Naive thymus-derived CD4-positive, alpha-beta T cell (primary cell): ENCODE results near the gene PAK6. TPM values are rescaled to one million over a fixed set of nuclear protein-coding genes. Genes with fewer than 3 reads are reported as not detected.
A peak's percentile ranks its signal among the peaks of the same experiment; 100 is the strongest.

Source experiments
- ATAC-seq: fragments of 150-1000 bp; cut with Tn5 transposase; 2 replicates; pipeline ENCODE4 v1.10.0; 2021; ENCODE audit warnings: mild to moderate bottlenecking, moderate library complexity
- CTCF ChIA-PET: fragments of 350-600 bp; sonication (Branson Sonifier 250); formaldehyde crosslinking; loops from one replicate; lab custom pipeline; 2021; ENCODE audit warnings: antibody characterized with exemption; lab: Charles Lee
- POLR2A ChIA-PET: fragments of 350-600 bp; sonication (Branson Sonifier 250); formaldehyde crosslinking; loops from one replicate; lab custom pipeline; 2021; ENCODE audit warnings: antibody characterized with exemption, inconsistent platforms; lab: Charles Lee
- DNase-seq, 9 donors: peaks; one replicate each; pipeline versions ENCODE4 v3.0.0 to v3.0.0-alpha.2; 2020 to 2022; ENCODE audit warnings: mixed read lengths in 1 of 9
- H3K27ac ChIP-seq: one replicate; pipeline ENCODE4 v1.7.0; 2013; ENCODE audit warnings: mild to moderate bottlenecking, low read depth, low read length, moderate library complexity
- H3K27me3 ChIP-seq, 2 donors: one replicate each; pipeline ENCODE4 v1.7.0; 2013; ENCODE audit warnings: low read length in 2 of 2, mild to moderate bottlenecking in 2 of 2, moderate library complexity in 2 of 2; ENCODE audit not compliant: control insufficient read depth in 2 of 2, insufficient read depth in 2 of 2
- H3K36me3 ChIP-seq, 3 experiments: 1 replicate in 2 of 3; 2 replicates in 1 of 3; pipeline ENCODE4 v1.7.0; 2013; ENCODE audit warnings: low read length in 3 of 3, mild to moderate bottlenecking in 3 of 3, moderate library complexity in 1 of 3; ENCODE audit not compliant: insufficient read depth in 3 of 3, control insufficient read depth in 2 of 3
- H3K4me1 ChIP-seq, 2 donors: one replicate each; pipeline ENCODE4 v1.7.0; 2013; ENCODE audit warnings: low read length in 2 of 2, mild to moderate bottlenecking in 2 of 2, moderate library complexity in 1 of 2; ENCODE audit not compliant: control insufficient read depth in 2 of 2, insufficient read depth in 2 of 2
- H3K4me3 ChIP-seq: 2 replicates; pipeline ENCODE4 v1.7.0; 2013; ENCODE audit warnings: mild to moderate bottlenecking, low read length
- H3K9me3 ChIP-seq, 3 experiments: 1 replicate in 2 of 3; 2 replicates in 1 of 3; pipeline ENCODE4 v1.7.0; 2013; ENCODE audit warnings: low read length in 3 of 3; ENCODE audit not compliant: control insufficient read depth in 2 of 3
- H3K27ac Mint-ChIP-seq, 9 donors: one replicate each; pipeline ENCODE4 v1.8.0; 2020 to 2022; ENCODE audit warnings: mixed read lengths in 9 of 9, mild to moderate bottlenecking in 8 of 9, moderate library complexity in 5 of 9, inconsistent platforms in 2 of 9
- H3K27me3 Mint-ChIP-seq, 5 donors: one replicate each; pipeline ENCODE4 v1.8.0; 2021 to 2022; ENCODE audit warnings: mixed read lengths in 5 of 5, mild to moderate bottlenecking in 1 of 5
- H3K36me3 Mint-ChIP-seq, 5 donors: one replicate each; pipeline ENCODE4 v1.8.0; 2020 to 2022; ENCODE audit warnings: mixed read lengths in 5 of 5, mild to moderate bottlenecking in 3 of 5, inconsistent platforms in 1 of 5
- H3K4me1 Mint-ChIP-seq, 7 donors: one replicate each; pipeline ENCODE4 v1.8.0; 2020 to 2022; ENCODE audit warnings: mixed read lengths in 7 of 7, mild to moderate bottlenecking in 3 of 7, inconsistent platforms in 1 of 7
- H3K4me3 Mint-ChIP-seq, 10 donors: one replicate each; pipeline ENCODE4 v1.8.0; 2020 to 2022; ENCODE audit warnings: mild to moderate bottlenecking in 10 of 10, mixed read lengths in 10 of 10, moderate library complexity in 6 of 10, inconsistent platforms in 2 of 10
- H3K9me3 Mint-ChIP-seq, 11 donors: one replicate each; pipeline ENCODE4 v1.8.0; 2020 to 2022; ENCODE audit warnings: mixed read lengths in 11 of 11, mild to moderate bottlenecking in 4 of 11, inconsistent platforms in 1 of 11, moderate library complexity in 1 of 11
- intact Hi-C, 2 donors: fragments of 100-400 bp; cut with micrococcal nuclease; formaldehyde crosslinking; loops; one replicate each; pipeline ENCODE4 v1.15.1; 2023
- polyA plus RNA-seq, 2 donors: library from polyadenylated mRNA; unstranded; fragments of 300-500 nt; fragmentation: Illumina TruSeq; gene quantifications; one replicate each; pipeline ENCODE4 v1.2.3, GENCODE V29; 2021
- total RNA-seq, 6 experiments: library from RNA in 5 of 6; stranded (reverse) in 5 of 6; gene quantifications; 1 replicate in 5 of 6; 2 replicates in 1 of 6; pipeline ENCODE4 v1.2.3 and lab custom pipeline; 2021 to 2026

The PAK6 gene
- total and polyA plus RNA-seq, 7 experiments from 2014 or later: 0.58 to 1.9 TPM; not detected in 5

- Mint-ChIP-seq H3K4me3 (no peak overlapping the region), H3K27ac (no peak overlapping the region), H3K36me3 (no peaks in the 10 kb centered on the region), H3K27me3 (peaks cover 16 to 23% (median 19%) of the 10 kb centered on the region in 5 donors), H3K9me3 (no peaks in the 10 kb centered on the region), H3K4me1 (peaks cover 4 to 11% (median 10%) of the 10 kb centered on the region in 7 donors)
- POLR2A ChIA-PET: no interaction called here
- CTCF ChIA-PET: no interaction called here
- H3K4me3 ChIP-seq: no peak overlapping the region
- H3K27ac ChIP-seq: no peak overlapping the region
- no peaks in the 10 kb centered on the region for H3K4me1 ChIP-seq
- H3K36me3 ChIP-seq: no peaks in the 10 kb centered on the region
- intact Hi-C loops: no loop called here
- DNase-seq (no peak), ATAC-seq (no peak)
- H3K27me3 ChIP-seq: no peaks in the 10 kb centered on the region
- H3K9me3 ChIP-seq: no peaks in the 10 kb centered on the region
Observed at GRCh38 chr15:40240619-40241221, 1.9 kb downstream of the PAK6 start.

- Mint-ChIP-seq H3K4me3 (no peak overlapping the region), H3K36me3 (no peaks in the 10 kb centered on the region), H3K4me1 (peaks cover 4 to 11% (median 10%) of the 10 kb centered on the region in 7 donors), H3K9me3 (no peaks in the 10 kb centered on the region), H3K27ac (no peak overlapping the region), H3K27me3 (peaks cover 16 to 23% (median 19%) of the 10 kb centered on the region in 5 donors)
- H3K27me3 ChIP-seq: no peaks in the 10 kb centered on the region
- no peak overlapping the region for H3K4me3 ChIP-seq
- ChIA-PET CTCF (no interaction called here), POLR2A (no interaction called here)
- no peak overlapping the region for H3K27ac ChIP-seq
- H3K4me1 ChIP-seq: no peaks in the 10 kb centered on the region
- no peaks in the 10 kb centered on the region for H3K36me3 ChIP-seq
- no peak for DNase-seq
- intact Hi-C loops: no loop called here
- ATAC-seq: no peak
- no peaks in the 10 kb centered on the region for H3K9me3 ChIP-seq
Observed at GRCh38 chr15:40241269-40242212, 2.7 kb downstream of the PAK6 start.

GRCh38 chr15:40242213-40242599, 3.3 kb downstream of the PAK6 start:
- peaks cover 16 to 23% (median 19%) of the 10 kb centered on the region in 5 donors for H3K27me3 Mint-ChIP-seq
- H3K4me3 Mint-ChIP-seq: no peak overlapping the region
- intact Hi-C loops: no loop called here
- DNase-seq (no peak), ATAC-seq (no peak)
- H3K27me3 ChIP-seq: no peaks in the 10 kb centered on the region
- no peaks in the 10 kb centered on the region for H3K36me3 ChIP-seq
- no peaks in the 10 kb centered on the region for H3K36me3 Mint-ChIP-seq
- ChIA-PET POLR2A (no interaction called here), CTCF (no interaction called here)
- no peak overlapping the region for H3K4me3 ChIP-seq
- peaks cover 4 to 11% (median 10%) of the 10 kb centered on the region in 7 donors for H3K4me1 Mint-ChIP-seq
- H3K9me3 ChIP-seq: no peaks in the 10 kb centered on the region
- H3K27ac Mint-ChIP-seq: no peak overlapping the region
- no peak overlapping the region for H3K27ac ChIP-seq
- H3K9me3 Mint-ChIP-seq: no peaks in the 10 kb centered on the region
- no peaks in the 10 kb centered on the region for H3K4me1 ChIP-seq

- ChIA-PET CTCF (no interaction called here), POLR2A (no interaction called here)
- Histone ChIP-seq H3K4me1 (no peaks in the 10 kb centered on the region), H3K27me3 (no peaks in the 10 kb centered on the region), H3K27ac (no peak overlapping the region), H3K36me3 (no peaks in the 10 kb centered on the region), H3K9me3 (no peaks in the 10 kb centered on the region), H3K4me3 (no peak overlapping the region)
- Mint-ChIP-seq H3K27me3 (peaks cover 15 to 21% (median 18%) of the 10 kb centered on the region in 5 donors), H3K4me1 (peaks cover 4 to 11% (median 10%) of the 10 kb centered on the region in 7 donors), H3K9me3 (no peaks in the 10 kb centered on the region), H3K4me3 (no peak overlapping the region), H3K27ac (no peak overlapping the region), H3K36me3 (no peaks in the 10 kb centered on the region)
- no peak for DNase-seq
- no peak for ATAC-seq
- intact Hi-C loops: no loop called here
Observed at GRCh38 chr15:40242601-40243000, 3.7 kb downstream of the PAK6 start.

DNA sequence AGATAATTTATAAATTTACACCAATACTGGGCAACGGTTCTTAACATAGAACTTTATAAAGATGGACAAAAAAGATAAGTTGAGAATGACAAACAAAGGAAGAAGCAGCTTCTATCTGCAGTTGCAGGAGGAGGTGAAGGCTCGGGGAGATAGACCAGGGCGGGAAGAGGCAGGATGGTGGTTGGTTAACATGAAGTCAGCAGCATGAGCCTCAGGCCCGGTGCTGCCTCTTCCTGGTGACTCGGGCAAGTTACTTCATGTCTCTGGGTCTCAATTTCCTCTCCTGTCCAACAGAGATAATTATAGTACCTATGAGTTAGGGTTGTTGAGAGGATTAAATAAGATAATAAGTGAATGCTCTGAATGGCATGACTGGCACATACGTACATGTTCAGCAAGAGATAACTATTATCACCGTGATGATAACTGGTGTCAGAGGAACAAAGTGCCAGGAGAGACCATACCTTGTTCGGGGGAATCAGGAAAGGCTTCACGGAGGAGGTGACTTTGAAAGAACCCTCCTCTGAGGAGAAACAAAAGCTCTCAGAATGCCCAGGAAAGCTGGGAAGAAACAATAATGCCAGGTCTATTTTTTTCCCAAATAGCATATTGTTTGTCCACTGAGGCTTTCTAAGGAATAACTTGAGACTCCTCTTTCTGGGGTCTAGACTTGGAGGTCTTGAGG, 4.4 kb downstream of the PAK6 start:
- no peaks in the 10 kb centered on the region for H3K4me1 ChIP-seq
- no peak for ATAC-seq

DNA sequence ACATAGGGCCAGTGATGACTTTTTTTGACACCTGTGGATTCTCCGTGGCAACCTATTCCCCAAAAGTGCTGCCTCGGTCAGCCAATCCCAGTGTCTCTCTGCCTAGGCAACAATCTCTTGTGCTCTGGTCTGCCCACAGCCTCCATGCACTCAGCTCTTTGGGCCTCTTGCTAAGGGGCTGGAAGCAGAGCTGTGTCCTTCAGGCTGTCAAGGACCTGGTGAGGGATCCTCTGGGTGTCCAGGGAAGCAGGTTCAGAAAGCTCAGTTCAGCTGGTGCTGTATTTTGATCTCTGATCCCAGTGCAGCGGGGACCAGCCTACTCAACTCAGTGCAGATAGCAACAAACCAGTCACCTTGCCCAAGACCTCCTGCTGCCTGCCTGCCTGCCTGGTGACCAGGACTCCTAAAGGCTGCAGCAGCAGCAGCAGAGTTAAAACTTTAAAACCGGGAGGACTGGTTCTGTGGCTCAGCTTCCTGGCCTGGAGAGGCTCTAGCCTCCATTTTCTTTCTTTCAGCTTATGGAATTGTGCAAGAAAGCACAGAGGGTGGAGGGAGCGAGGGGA, 6.2 kb downstream of the PAK6 start:
- Histone ChIP-seq H3K9me3 (no peaks in the 10 kb centered on the region), H3K4me1 (no peaks in the 10 kb centered on the region), H3K36me3 (no peaks in the 10 kb centered on the region), H3K27me3 (no peaks in the 10 kb centered on the region), H3K4me3 (no peak overlapping the region), H3K27ac (no peak overlapping the region)
- DNase-seq: no peak
- ChIA-PET POLR2A (no interaction called here), CTCF (no interaction called here)
- ATAC-seq: no peak
- intact Hi-C loops: no loop called here
- peaks cover 0 to 3% (median 0%) of the 10 kb centered on the region in 7 donors for H3K4me1 Mint-ChIP-seq
- no peak overlapping the region for H3K4me3 Mint-ChIP-seq
- H3K27me3 Mint-ChIP-seq: peaks cover 0 to 12% (median 0%) of the 10 kb centered on the region in 5 donors
- H3K36me3 Mint-ChIP-seq: no peaks in the 10 kb centered on the region
- H3K27ac Mint-ChIP-seq: no peak overlapping the region
- H3K9me3 Mint-ChIP-seq: no peaks in the 10 kb centered on the region

More for the DNA sequence above, 4.4 kb downstream of the PAK6 start:
- Histone ChIP-seq H3K36me3 (no peaks in the 10 kb centered on the region), H3K4me3 (no peak overlapping the region), H3K27ac (no peak overlapping the region), H3K9me3 (no peaks in the 10 kb centered on the region), H3K27me3 (no peaks in the 10 kb centered on the region)
- no peaks in the 10 kb centered on the region for H3K36me3 Mint-ChIP-seq
- intact Hi-C loops: no loop called here
- H3K4me3 Mint-ChIP-seq: no peak overlapping the region
- CTCF ChIA-PET: interaction anchor here (0.7 kb wide), 1 partner anchor 79 kb away, joined by 4 read pairs; no protein-coding TSS in a partner anchor
- no peak overlapping the region for H3K27ac Mint-ChIP-seq
- H3K4me1 Mint-ChIP-seq: peaks cover under 1 to 10% (median 6%) of the 10 kb centered on the region in 7 donors
- POLR2A ChIA-PET: no interaction called here
- DNase-seq: peak in 1 of 9 donors; percentile 3
- peaks cover 8 to 15% (median 12%) of the 10 kb centered on the region in 5 donors for H3K27me3 Mint-ChIP-seq
- no peaks in the 10 kb centered on the region for H3K9me3 Mint-ChIP-seq
